Colonic mucosa (tissue), 4 donors: Measurements from ENCODE around the gene TTLL12. TPM values are rescaled to one million over a fixed set of nuclear protein-coding genes. Genes with fewer than 3 reads are reported as not detected.

Source experiments
- DNase-seq: peaks from one replicate; pipeline ENCODE4 v3.0.0-alpha.2; 2020
- H3K27ac ChIP-seq: fragments of 200-600 bp; one replicate; pipeline ENCODE4 v1.8.0; 2021
- H3K27me3 ChIP-seq: fragments of 200-600 bp; one replicate; pipeline ENCODE4 v1.8.0; 2021
- H3K36me3 ChIP-seq: fragments of 200-600 bp; one replicate; pipeline ENCODE4 v1.8.0; 2021
- H3K4me1 ChIP-seq: fragments of 200-600 bp; one replicate; pipeline ENCODE4 v1.8.0; 2021; ENCODE audit warnings: mild to moderate bottlenecking
- H3K4me3 ChIP-seq: fragments of 200-600 bp; one replicate; pipeline ENCODE4 v1.8.0; 2021
- H3K9ac ChIP-seq, 2 donors: one replicate each; pipeline ENCODE4 v1.7.0; 2013; ENCODE audit warnings: control low read depth in 2 of 2, low read depth in 2 of 2, low read length in 2 of 2
- H3K9me3 ChIP-seq: fragments of 200-600 bp; one replicate; pipeline ENCODE4 v1.8.0; 2021
- CTCF ChIP-seq: fragments of 200-600 bp; IDR thresholded peaks from one replicate; pipeline ENCODE4 v1.8.0; 2022; ENCODE audit warnings: antibody characterized with exemption, mild to moderate bottlenecking
- intact Hi-C: fragments of 100-400 bp; cut with DNase I; formaldehyde crosslinking; loops from one replicate; pipeline ENCODE4 v1.14.1; 2022
- total RNA-seq, 2 donors: library from RNA; stranded (reverse); fragmentation: NEBNext Ultra II Directional in 1 of 2; extraction: Animal tissue kit (Norgen Biotek cat#: 25700) in 1 of 2; gene quantifications; one replicate each; pipeline ENCODE4 v1.2.1, GENCODE V29; 2021
- donor health status: healthy.
- donor health status: DM: no; HTN: no; CAD: no.
- donor health status: DM: no; HTN: no; CAD: no.

The TTLL12 gene
- total RNA-seq, 2 donors from 2014 or later, result 89.3 to 147 TPM

- Histone ChIP-seq H3K27me3 (no peaks in the 10 kb centered on the region), H3K27ac (no peak overlapping the region), H3K4me1 (peaks cover 9% of the 10 kb centered on the region), H3K9me3 (no peaks in the 10 kb centered on the region), H3K9ac (no peak overlapping the region), H3K4me3 (no peak overlapping the region), H3K36me3 (no peaks in the 10 kb centered on the region)
- no peak for DNase-seq
- TF ChIP-seq CTCF, result no peak
- intact Hi-C loops, result no loop called here
Observed at GRCh38 chr22:43180670-43181069, 6.3 kb downstream of the TTLL12 start.

GRCh38 chr22:43179911-43180195 lies 7.1 kb downstream of the TTLL12 start:
- Histone ChIP-seq H3K36me3 (no peaks in the 10 kb centered on the region), H3K4me1 (peaks cover 4% of the 10 kb centered on the region), H3K27me3 (no peaks in the 10 kb centered on the region), H3K9me3 (no peaks in the 10 kb centered on the region), H3K9ac (no peak overlapping the region), H3K27ac (no peak overlapping the region), H3K4me3 (no peak overlapping the region)
- no peak for TF ChIP-seq CTCF
- intact Hi-C loops, result no loop called here
- no peak for DNase-seq

- H3K9me3 ChIP-seq, result no peaks in the 10 kb centered on the region
- H3K27ac ChIP-seq, result no peak overlapping the region
- no peak overlapping the region for H3K4me3 ChIP-seq
- H3K27me3 ChIP-seq, result no peaks in the 10 kb centered on the region
- peaks cover 4% of the 10 kb centered on the region for H3K4me1 ChIP-seq
- H3K9ac ChIP-seq, result no peak overlapping the region
- no peak for DNase-seq
- intact Hi-C loops, result no loop called here
- TF ChIP-seq CTCF, result no peak
- H3K36me3 ChIP-seq, result no peaks in the 10 kb centered on the region
Observed at GRCh38 chr22:43179146-43179910, 7.6 kb downstream of the TTLL12 start.

- no peak for TF ChIP-seq CTCF
- no peak overlapping the region for H3K27ac ChIP-seq
- H3K36me3 ChIP-seq, result no peaks in the 10 kb centered on the region
- no peaks in the 10 kb centered on the region for H3K27me3 ChIP-seq
- H3K4me1 ChIP-seq, result no peaks in the 10 kb centered on the region
- H3K4me3 ChIP-seq, result no peak overlapping the region
- intact Hi-C loops, result no loop called here
- H3K9me3 ChIP-seq, result no peaks in the 10 kb centered on the region
- no peak overlapping the region for H3K9ac ChIP-seq
- no peak for DNase-seq
Observed at GRCh38 chr22:43177479-43177878, 9.5 kb downstream of the TTLL12 start.

GRCh38 chr22:43176090-43176489 lies 10.8 kb downstream of the TTLL12 start:
- Histone ChIP-seq H3K27ac (no peak overlapping the region), H3K9me3 (no peaks in the 10 kb centered on the region), H3K36me3 (no peaks in the 10 kb centered on the region), H3K4me3 (no peak overlapping the region), H3K27me3 (no peaks in the 10 kb centered on the region), H3K9ac (no peak overlapping the region), H3K4me1 (no peaks in the 10 kb centered on the region)
- DNase-seq, result no peak
- TF ChIP-seq CTCF, result no peak
- intact Hi-C loops, result no loop called here
